GM18520 (cell line): Measurements from ENCODE around the gene FLT3LG.

Experiments
- ATAC-seq: cut with Tn5 transposase; IDR thresholded peaks from one replicate; pipeline ENCODE4 v1.9.1; 2021; ENCODE audit not compliant: unreplicated experiment

The FLT3LG gene

DNA sequence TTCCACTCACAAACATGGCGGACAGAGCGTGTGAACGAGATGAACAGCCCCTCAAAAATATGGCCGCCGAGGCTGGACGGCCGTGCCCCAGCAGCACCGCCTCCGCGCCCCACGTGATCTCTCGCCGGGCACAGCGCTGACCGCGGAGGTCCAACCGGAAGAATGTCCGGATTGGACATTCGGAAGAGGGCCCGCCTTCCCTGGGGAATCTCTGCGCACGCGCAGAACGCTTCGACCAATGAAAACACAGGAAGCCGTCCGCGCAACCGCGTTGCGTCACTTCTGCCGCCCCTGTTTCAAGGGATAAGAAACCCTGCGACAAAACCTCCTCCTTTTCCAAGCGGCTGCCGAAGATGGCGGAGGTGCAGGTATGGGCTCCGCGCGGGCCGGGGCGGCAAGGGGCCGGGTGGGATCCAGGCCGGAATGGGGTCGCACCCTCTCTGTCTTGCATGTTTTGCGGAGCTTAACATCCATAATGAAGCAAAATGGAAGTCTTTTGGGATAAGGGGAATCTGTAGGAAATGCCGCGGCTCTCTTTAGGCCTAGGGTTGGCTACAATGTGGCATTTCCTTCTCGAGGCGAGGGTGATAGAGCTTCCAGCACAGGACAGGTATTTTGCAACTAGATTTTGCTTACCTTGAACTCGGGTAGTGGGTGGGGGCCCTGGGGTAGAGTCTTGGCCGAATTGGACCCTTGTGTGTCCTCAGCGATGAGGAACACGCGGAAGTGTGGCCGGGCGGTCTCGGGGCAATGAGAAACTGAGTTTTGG, 13.4 kb downstream of the FLT3LG start, which contains the start of gene RPL13A:
Gene RPL13A (plus strand): TSS at position 332 of the 769 bp plus-strand sequence. CDS start 22 bp downstream, at position 354.
- ATAC-seq, result peak; percentile 85

DNA sequence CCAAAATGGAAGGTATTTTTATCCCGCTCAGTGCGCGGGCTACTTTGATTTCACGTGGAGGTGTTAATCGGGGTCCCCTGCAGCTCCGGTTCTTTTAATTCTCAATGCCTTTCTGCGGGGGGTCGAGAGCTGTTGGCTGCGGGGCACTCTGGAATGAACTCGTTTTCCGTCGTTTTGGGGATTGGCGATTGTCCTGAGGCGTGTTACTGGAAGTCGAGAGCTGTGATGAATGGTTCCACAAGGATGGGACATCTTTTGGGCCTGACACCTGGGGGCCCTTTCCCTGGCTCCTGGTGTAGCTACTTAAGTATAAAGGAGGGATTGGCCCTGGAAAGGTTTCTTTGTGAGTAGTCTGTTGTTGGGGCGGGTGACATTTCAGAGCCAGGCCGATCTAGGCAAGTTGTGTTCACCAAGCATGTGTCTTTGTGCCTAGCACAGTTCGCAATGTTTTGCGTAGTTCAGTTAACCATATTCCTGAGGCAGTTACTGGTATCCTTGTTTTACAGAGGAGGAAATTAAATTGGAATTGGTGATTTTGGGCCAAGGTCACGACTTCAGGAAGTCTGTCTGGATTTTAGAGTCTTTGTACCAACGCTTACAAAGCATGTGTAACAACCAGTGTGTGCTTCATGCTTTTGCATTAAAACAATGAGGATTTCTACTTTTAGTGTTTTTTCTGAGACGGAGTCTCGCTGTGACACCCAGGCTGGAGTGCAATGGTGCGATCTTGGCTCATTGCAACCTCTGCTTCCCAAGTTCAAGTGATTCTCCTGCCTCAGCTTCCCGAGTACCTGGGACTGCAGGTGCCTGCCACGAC, 14.2 kb downstream of the FLT3LG start:
- no peak for ATAC-seq

GRCh38 chr19:49488863-49489537, 15.0 kb downstream of the FLT3LG start:
- ATAC-seq, result no peak

GRCh38 chr19:49489601-49490167, 15.7 kb downstream of the FLT3LG start:
- no peak for ATAC-seq

DNA sequence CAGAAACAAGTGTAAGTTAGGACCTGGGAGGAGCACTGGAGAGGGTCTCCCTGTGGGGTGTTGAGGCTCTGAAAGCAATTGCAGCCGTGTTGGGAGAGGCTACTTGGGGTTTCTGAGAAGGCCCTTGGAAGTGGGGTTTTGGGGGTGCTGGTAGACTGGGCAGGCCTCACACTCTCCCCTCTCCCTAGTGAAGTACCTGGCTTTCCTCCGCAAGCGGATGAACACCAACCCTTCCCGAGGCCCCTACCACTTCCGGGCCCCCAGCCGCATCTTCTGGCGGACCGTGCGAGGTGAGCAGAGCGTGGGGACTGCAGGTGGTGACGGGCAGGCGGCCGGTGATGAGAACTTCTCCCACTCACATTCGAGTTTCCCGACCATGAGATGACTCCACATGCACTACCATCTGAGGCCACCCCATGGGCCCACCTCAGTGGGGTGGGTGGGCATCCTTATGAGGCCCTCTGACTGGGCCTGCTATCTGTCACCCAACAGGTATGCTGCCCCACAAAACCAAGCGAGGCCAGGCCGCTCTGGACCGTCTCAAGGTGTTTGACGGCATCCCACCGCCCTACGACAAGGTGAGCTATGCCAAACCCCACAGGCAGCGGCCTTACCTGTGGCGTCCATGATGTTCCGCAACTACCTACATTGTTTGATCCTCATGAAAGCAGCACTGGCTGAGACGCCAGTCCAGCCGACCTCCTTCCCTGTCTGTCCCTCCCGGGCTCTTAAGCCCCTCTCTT, 16.4 kb downstream of the FLT3LG start:
- no peak for ATAC-seq

DNA sequence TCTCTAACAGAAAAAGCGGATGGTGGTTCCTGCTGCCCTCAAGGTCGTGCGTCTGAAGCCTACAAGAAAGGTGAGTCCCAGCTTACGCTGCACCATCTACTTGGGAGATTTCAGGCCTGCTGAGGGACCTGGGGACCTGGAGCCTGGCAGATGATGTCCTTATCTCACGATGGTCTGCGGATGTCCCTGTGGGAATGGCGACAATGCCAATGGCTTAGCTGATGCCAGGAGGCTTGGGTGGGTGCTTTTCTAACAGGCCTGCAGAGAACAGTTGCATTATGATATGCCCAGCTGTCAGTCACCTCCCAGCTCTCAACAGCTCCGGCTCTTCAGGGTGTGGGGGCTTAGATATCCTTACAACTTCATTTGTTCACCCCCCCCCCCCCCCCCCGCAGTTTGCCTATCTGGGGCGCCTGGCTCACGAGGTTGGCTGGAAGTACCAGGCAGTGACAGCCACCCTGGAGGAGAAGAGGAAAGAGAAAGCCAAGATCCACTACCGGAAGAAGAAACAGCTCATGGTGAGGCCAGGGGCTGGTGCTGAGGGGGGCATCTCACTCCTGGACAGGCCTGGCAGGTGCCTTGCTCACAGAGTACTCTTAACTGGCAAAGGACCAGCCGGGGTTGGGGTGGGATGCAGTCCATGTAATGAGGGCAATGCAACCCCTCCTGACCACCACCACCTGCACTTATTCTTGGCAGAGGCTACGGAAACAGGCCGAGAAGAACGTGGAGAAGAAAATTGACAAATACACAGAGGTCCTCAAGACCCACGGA, 17.2 kb downstream of the FLT3LG start:
- ATAC-seq, result no peak

DNA sequence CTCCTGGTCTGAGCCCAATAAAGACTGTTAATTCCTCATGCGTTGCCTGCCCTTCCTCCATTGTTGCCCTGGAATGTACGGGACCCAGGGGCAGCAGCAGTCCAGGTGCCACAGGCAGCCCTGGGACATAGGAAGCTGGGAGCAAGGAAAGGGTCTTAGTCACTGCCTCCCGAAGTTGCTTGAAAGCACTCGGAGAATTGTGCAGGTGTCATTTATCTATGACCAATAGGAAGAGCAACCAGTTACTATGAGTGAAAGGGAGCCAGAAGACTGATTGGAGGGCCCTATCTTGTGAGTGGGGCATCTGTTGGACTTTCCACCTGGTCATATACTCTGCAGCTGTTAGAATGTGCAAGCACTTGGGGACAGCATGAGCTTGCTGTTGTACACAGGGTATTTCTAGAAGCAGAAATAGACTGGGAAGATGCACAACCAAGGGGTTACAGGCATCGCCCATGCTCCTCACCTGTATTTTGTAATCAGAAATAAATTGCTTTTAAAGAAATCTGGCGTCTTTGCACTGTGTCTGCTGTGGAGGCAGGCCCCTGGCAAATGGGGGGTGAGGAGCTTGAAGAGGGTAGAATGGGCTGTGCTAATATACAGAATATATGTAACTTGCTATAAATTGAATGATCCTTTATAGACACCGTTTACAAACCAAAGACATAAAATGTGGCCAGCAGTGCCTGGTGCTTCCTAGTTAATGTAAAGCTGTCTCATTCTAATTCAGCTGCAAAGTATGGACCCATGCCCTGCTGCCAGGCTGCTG, 18.0 kb downstream of the FLT3LG start:
- ATAC-seq, result no peak

- no peak for ATAC-seq
These were observed 18.8 kb downstream of the FLT3LG start for GRCh38 chr19:49492573-49493405.

DNA sequence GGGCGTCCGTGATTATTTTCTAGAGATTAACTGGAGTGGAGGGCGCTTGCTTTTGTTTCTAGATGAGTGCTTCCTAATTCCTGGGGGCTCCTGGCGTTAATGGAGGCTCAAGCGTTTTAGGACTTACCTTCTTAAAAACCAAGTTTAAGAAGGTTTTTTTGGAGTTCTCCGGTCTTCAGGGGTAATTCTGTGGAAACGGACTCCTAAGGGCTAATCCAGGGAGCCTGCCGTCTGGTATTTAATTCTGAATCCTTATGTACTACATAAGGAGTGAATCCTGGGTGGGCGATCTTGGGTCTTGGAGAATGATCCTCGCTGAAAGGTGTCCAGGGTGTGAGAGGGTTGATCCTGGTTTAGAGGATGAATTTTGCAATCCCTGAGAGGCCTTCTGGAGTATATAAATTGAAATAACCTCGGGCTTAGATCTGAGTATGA, 22.6 kb downstream of the FLT3LG start:
- no peak for ATAC-seq

DNA sequence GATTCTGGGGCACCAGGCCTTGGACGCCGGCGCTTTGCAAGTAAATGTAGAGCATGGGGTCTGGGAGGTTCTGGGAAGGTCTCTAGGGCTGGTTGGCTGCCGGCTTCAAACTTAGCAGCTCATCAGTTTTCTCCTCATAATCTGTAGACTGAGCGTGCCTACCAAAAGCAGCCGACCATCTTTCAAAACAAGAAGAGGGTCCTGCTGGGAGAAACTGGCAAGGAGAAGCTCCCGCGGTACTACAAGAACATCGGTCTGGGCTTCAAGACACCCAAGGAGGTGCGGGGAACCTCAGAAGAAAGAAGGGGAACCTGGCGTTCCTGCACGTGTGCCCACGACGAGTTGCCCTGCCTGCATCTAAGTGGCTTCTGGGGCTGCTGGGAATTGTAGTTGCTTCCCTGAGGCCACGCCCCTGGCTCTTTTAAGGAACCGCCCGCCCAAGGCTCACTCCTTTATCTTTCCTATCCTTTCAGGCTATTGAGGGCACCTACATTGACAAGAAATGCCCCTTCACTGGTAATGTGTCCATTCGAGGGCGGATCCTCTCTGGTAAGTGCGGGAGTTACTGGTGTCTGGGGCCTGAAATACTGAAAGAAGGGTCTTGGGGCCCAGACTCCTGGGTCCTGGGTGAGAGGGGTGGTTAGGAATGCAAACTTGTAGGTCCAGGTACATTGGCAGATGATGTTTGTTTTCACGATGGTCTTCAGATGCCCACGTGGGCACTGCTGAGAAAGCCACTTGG, 23.2 kb downstream of the FLT3LG start:
- no peak for ATAC-seq

GRCh38 chr19:49497789-49498103, 23.7 kb downstream of the FLT3LG start:
- no peak for ATAC-seq

DNA sequence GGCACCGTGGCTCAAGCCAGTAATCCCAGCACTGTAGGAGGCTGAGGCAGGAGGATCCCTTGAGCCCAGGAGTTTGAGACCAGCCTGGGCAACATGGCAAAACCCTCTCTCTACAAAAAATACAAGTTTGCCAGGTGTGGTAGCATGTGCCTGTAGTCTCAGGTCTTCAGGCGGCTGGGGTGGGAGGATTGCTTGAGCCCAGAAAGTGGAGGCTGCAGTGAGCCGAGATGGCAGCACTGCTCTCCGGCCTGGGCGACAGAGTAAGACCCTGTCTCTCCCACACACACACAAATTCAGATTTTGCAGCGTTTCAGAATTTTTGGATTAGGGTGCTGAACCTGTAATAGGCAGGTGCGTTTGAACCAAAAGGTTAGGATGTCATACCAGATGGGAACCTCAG, 24.5 kb downstream of the FLT3LG start:
- ATAC-seq, result no peak

DNA sequence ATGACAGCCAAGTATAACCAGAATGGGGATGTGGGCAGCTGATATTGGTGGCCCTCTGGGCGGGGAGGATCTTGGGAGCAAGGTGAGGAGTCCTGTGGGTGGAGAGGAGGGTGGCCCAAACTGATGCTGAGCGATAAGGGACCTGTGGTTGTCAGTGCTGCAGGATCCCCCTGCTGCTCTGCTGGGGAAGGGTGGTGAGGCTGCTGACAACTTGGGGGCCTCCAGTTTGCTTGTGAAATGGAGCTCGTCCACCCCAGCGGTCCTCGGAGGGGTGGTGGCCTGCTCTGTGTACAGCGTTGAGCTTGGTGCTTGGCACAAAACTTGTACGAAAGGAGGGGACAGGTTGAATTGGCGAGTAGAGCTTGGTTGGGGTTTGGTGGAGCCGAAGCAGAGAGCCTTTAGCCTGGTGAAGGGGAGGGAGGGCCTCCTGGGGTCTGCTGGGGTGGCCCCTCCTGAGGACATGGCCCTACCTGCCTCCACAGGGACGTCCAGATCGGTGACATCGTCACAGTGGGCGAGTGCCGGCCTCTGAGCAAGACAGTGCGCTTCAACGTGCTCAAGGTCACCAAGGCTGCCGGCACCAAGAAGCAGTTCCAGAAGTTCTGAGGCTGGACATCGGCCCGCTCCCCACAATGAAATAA, 25.1 kb downstream of the FLT3LG start:
- ATAC-seq, result no peak

DNA sequence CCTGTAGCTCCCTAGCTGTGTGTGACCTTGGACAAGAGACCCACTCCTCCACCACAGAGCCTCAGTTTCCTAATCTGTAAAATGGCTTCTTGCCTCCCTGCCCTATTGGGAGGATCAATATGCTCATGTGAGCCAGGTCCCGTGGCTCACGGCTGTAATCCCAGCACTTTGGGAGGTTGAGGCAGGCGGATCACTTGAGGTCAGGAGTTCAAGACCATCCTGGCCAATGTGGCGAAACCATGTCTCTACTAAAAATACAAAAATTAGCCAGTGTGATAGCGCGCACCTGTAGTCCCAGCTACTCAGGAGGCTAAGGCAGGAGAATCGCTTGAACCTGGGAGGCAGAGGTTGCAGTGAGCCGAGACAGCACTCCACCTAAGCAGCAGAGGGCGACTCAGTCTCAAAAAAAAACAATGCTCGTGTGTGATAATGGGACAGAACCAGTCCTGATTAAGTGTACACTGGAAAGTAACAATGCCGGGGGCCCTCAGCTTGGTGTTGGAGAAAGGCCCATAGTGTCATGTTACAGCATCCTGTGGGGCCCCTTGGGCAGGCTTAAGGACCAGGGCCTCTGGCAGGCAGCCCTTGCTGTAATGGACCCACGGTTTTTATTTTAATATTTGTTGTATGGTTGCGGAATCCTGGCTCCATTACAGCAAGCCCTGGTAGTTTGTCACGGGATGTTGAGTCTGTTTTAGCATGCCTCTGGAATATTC, 29.0 kb downstream of the FLT3LG start:
- no peak for ATAC-seq

GRCh38 chr19:49503582-49503962, 29.6 kb downstream of the FLT3LG start:
- no peak for ATAC-seq

DNA sequence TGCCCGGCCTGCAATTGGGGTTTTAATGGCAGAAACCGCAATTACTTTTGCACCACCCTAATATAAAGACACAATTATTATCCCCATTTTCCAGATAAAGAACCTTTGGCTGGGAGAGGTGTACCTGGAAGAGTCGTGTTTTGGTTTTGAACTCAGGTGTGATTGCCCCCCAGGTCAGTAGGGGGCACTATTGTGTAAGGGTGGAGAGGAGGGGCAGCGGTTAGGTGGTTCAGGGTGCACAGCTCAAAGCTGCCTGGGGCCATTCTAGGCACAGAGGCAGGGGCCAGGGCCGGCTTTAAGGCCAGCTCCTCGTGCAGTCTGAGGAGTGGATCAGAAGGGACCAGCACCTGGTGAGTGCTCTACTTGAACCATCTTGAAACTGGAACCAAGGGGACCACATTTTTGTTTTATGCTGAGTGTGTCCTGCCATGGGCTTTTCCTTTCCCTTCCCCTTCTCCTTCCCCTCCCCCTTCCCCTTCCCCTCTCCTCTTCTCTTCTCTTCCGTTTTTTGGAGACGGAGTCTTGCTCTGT, 32.6 kb downstream of the FLT3LG start:
- ATAC-seq, result no peak
